A549 treated with Hydrocortisone at 1 μM for 4 hours (cell line): ENCODE measurements around the gene VPS33A. TPM values are rescaled to one million over a fixed set of nuclear protein-coding genes. Genes with fewer than 3 reads are reported as not detected.

Experiments used
- total RNA-seq: library from RNA; stranded (reverse); fragments of 200-300 nt; extraction: Qiagen RNA extraction; gene quantifications from 5 replicates; pipeline ENCODE4 v1.2.3, GENCODE V29; 2022

Gene VPS33A
- total RNA-seq, result 18.4 to 21.6 TPM (median 19.3 TPM) in 5 replicates

DNA sequence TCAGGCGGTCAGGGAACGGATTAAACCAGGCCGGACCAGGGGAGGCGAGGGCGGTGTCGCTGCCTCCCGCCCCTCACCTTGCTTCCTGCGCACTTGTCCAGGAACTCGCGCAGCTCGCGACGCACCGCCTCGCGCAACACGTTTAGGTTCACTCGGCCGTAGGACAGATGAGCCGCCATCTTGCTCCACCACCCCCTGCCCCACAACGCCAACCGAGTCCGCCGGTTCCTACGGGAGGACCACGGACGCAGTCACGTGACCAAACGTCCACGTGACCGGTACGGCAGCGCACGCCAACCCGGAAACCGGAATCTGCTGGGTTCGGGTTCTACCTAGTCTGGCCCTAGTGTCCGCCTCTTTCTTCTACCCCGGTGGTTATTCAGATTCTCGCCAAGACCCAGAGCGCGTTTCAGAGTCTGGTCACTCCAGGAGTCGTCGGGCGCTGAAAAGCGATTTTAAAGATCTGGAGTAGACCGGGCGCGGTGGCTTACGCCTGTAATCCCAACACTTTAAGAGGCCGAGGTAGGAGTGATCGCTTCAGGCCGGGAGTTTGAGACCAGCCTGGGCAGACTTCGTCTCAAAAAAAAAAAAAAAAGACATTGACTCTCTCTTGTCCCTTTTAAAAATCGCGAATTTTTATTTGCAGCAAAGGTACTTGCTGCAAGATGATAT lies at the start of gene VPS33A:
Gene VPS33A (minus strand): TSS at position 265 of the 672 bp plus-strand sequence. CDS start 86 bp downstream, at position 179.

GRCh38 chr12:122225683-122226365 lies 40.5 kb downstream of the VPS33A start, which contains the start of gene DIABLO:
Gene DIABLO (minus strand): TSS chr12:122226052. CDS start chr12:122226014, 38 bp downstream.

GRCh38 chr12:122203301-122204166 lies 62.8 kb downstream of the VPS33A start, which contains the start of gene B3GNT4:
Gene B3GNT4 (plus strand): TSS chr12:122203709. CDS start chr12:122204619, 910 bp downstream.

DNA sequence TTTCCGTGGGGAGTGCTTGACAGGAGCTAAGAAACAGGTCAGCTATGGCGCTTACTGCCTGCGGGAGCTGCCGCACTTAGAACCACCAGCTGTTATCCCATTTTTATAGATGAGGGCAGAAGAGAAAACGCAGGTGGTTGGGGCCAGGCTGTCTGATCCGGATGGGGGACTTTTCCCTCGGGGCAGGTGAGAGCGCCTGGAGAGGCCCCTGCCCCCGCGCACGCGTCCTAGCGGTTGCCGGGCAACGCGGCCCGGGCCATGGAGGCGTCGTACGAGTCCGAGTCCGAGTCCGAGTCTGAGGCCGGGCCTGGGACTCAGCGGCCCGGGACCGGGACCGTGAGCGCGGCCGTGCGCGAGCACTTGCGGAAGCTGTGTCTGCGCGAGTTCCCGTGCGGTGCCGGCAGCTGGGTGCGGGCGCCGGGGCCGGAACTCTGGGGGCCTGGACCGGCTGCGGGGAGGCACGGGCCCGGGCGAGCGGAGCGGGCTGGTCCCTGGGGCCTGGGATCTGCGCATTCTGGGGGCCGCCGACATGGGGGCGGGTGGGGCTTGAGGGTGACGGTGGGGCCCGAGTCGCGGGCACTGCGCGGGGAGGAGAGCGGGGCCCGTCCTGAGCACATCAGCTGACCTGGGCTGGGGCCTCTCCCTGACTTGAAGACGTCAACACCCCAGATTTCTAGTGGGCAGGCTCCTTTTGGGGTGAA lies 83.3 kb downstream of the VPS33A start, which contains the start of gene LRRC43:
Gene LRRC43 (plus strand): TSS at position 237 of the 701 bp plus-strand sequence. CDS start 22 bp downstream, at position 259.

Other genes starting within 250 kb of the VPS33A start
- 9.3 to 12.4 TPM (median 11.3 TPM) in 5 replicates for gene BCL7A, start 244.6 kb downstream of the VPS33A start, total RNA-seq
- 32.5 to 44.3 TPM (median 39.7 TPM) in 5 replicates for gene MLXIP, start 187.7 kb downstream of the VPS33A start, total RNA-seq
- gene IL31, start 92.3 kb downstream of the VPS33A start, total RNA-seq, result not detected in 5 replicates
- 0.09 to 0.52 TPM (median 0.13 TPM) in 4 of 5 replicates, not detected in the other for gene LRRC43, start 83.4 kb downstream of the VPS33A start, total RNA-seq
- 0.62 to 0.86 TPM (median 0.79 TPM) in 5 replicates for gene B3GNT4, start 62.8 kb downstream of the VPS33A start, total RNA-seq
- 67.6 to 75.6 TPM (median 68.2 TPM) in 5 replicates for gene DIABLO, start 40.4 kb downstream of the VPS33A start, total RNA-seq
- 30.4 to 49.3 TPM (median 34.0 TPM) in 5 replicates for gene CLIP1, start 156.2 kb upstream of the VPS33A start, total RNA-seq
- gene ZCCHC8, start 234.4 kb upstream of the VPS33A start, total RNA-seq, result 22.2 to 24.9 TPM (median 22.7 TPM) in 5 replicates